H1 (cell line): Measurements from ENCODE around the gene WASHC4. TPM values are rescaled to one million over a fixed set of nuclear protein-coding genes. Genes with fewer than 3 reads are reported as not detected.

Experiments
- CTCF ChIA-PET: fragments of 300-600 bp; sonication (Branson Sonifier 250); formaldehyde crosslinking; loops from one replicate; lab custom pipeline; 2021; ENCODE audit not compliant: partially characterized antibody; lab: Charles Lee
- POLR2A ChIA-PET: fragments of 300-600 bp; sonication (Branson Sonifier 250); formaldehyde crosslinking; loops from one replicate; lab custom pipeline; 2021; ENCODE audit warnings: inconsistent platforms; ENCODE audit not compliant: partially characterized antibody; lab: Charles Lee
- DNase-seq, 2 experiments: peaks; one replicate each; pipeline versions ENCODE4 v3.0.0 to v3.0.0-alpha.2; 2010 to 2022; ENCODE audit warnings: low spot score in 2 of 2, low read depth in 1 of 2, mixed read lengths in 1 of 2
- FAIRE-seq: peaks from 2 replicates; lab custom pipeline; 2011; peaks lifted over from hg19 to GRCh38; lab: Jason Lieb, UNC
- H2AFZ ChIP-seq: 2 replicates; pipeline ENCODE4 v1.8.1; 2012; ENCODE audit warnings: low read length, inconsistent platforms
- H2AK5ac ChIP-seq: 2 replicates; pipeline ENCODE4 v1.6.1; 2013; ENCODE audit warnings: low read depth, low read length
- H2BK120ac ChIP-seq: replicated peaks from 2 replicates; pipeline ENCODE3; 2013; ENCODE audit warnings: low read depth, low read length, inconsistent platforms
- H2BK12ac ChIP-seq: 2 replicates; pipeline ENCODE4 v1.6.1; 2013; ENCODE audit warnings: low read depth, low read length
- H2BK15ac ChIP-seq: 2 replicates; pipeline ENCODE4 v1.6.1; 2013; ENCODE audit warnings: low read length
- H2BK20ac ChIP-seq: 2 replicates; pipeline ENCODE4 v1.6.1; 2013; ENCODE audit warnings: low read length
- H2BK5ac ChIP-seq: 2 replicates; pipeline ENCODE4 v1.6.1; 2013; ENCODE audit warnings: low read depth, low read length
- H3K14ac ChIP-seq: 2 replicates; pipeline ENCODE4 v1.6.1; 2013; ENCODE audit warnings: inconsistent platforms; ENCODE audit not compliant: insufficient read length
- H3K18ac ChIP-seq: 2 replicates; pipeline ENCODE4 v1.6.1; 2013; ENCODE audit warnings: low read length; ENCODE audit errors: extremely low read depth
- H3K23ac ChIP-seq: 2 replicates; pipeline ENCODE4 v1.6.1; 2013; ENCODE audit warnings: inconsistent platforms; ENCODE audit not compliant: insufficient read length
- H3K23me2 ChIP-seq: 2 replicates; pipeline ENCODE4 v1.6.1; 2013; ENCODE audit warnings: low read depth, low read length
- H3K27ac ChIP-seq: 2 replicates; pipeline ENCODE4 v1.6.1; 2011; ENCODE audit warnings: low read depth, low read length, inconsistent platforms
- H3K27me3 ChIP-seq, 4 experiments: replicated peaks in 1 of 4; 1 replicate in 1 of 4; 2 replicates in 3 of 4; pipeline versions ENCODE4 v1.6.1 to v1.8.1; 2011 to 2013; ENCODE audit warnings: low read length in 3 of 4, mild to moderate bottlenecking in 3 of 4, inconsistent platforms in 2 of 4, mixed read lengths in 2 of 4, moderate library complexity in 1 of 4; ENCODE audit not compliant: control insufficient read depth in 3 of 4, insufficient read depth in 3 of 4; ENCODE audit errors: extremely low read depth in 1 of 4
- H3K36me3 ChIP-seq, 4 experiments: 2 replicates each; pipeline versions ENCODE4 v1.6.1 to v1.8.1; 2011 to 2013; ENCODE audit warnings: mild to moderate bottlenecking in 4 of 4, low read length in 3 of 4, moderate library complexity in 2 of 4, control low read depth in 1 of 4, inconsistent platforms in 1 of 4; ENCODE audit not compliant: insufficient read depth in 4 of 4, control insufficient read depth in 2 of 4
- H3K4ac ChIP-seq: replicated peaks from 2 replicates; pipeline ENCODE3; 2013; ENCODE audit warnings: low read length, low read depth, mixed read lengths, inconsistent platforms; ENCODE audit not compliant: insufficient read length
- H3K4me1 ChIP-seq, 4 experiments: replicated peaks in 1 of 4; 1 replicate in 1 of 4; 2 replicates in 3 of 4; pipeline versions ENCODE4 v1.6.1 to v1.8.1; 2011 to 2013; ENCODE audit warnings: low read length in 3 of 4, inconsistent platforms in 2 of 4, mixed read lengths in 1 of 4; ENCODE audit not compliant: insufficient read depth in 4 of 4, control insufficient read depth in 3 of 4
- H3K4me2 ChIP-seq, 2 experiments: 2 replicates each; pipeline versions ENCODE4 v1.6.1 to v1.8.1; 2011 to 2013; ENCODE audit warnings: low read depth in 2 of 2, low read length in 2 of 2, control low read depth in 1 of 2, inconsistent platforms in 1 of 2, mild to moderate bottlenecking in 1 of 2; ENCODE audit not compliant: insufficient read depth in 1 of 2
- H3K4me3 ChIP-seq, 4 experiments: fragments of 200-600, 300-600 bp in 1 of 4; sonication (generic), shearing (Covaris generic), sonication (Bioruptor Twin) in 1 of 4; 2 replicates each; pipeline versions ENCODE4 v1.5.1 to v1.8.1; 2011 to 2016; ENCODE audit warnings: low read length in 4 of 4, low read depth in 3 of 4, control low read depth in 2 of 4, inconsistent platforms in 2 of 4, mild to moderate bottlenecking in 2 of 4, mixed read lengths in 1 of 4, moderate library complexity in 1 of 4; ENCODE audit not compliant: insufficient read depth in 2 of 4; ENCODE audit errors: extremely low read depth in 1 of 4
- H3K56ac ChIP-seq: replicated peaks from 2 replicates; pipeline ENCODE3; 2013; ENCODE audit warnings: low read depth, mild to moderate bottlenecking, mixed read lengths, low read length, inconsistent platforms; ENCODE audit not compliant: insufficient read length
- H3K79me1 ChIP-seq: 2 replicates; pipeline ENCODE4 v1.6.1; 2013; ENCODE audit warnings: low read depth, low read length, control low read depth
- H3K79me2 ChIP-seq, 2 experiments: 2 replicates each; pipeline versions ENCODE4 v1.6.1 to v1.8.1; 2012 to 2013; ENCODE audit warnings: low read length in 2 of 2, mild to moderate bottlenecking in 2 of 2, inconsistent platforms in 1 of 2; ENCODE audit not compliant: insufficient read depth in 2 of 2, control insufficient read depth in 1 of 2
- H3K9ac ChIP-seq, 4 experiments: replicated peaks in 1 of 4; 1 replicate in 1 of 4; 2 replicates in 3 of 4; pipeline versions ENCODE4 v1.6.1 to v1.8.1; 2011 to 2013; ENCODE audit warnings: low read depth in 3 of 4, low read length in 3 of 4, control low read depth in 2 of 4, mild to moderate bottlenecking in 2 of 4, moderate library complexity in 2 of 4, inconsistent platforms in 1 of 4; ENCODE audit errors: extremely low read depth in 1 of 4
- H3K9me3 ChIP-seq, 2 experiments: 2 replicates each; pipeline versions ENCODE4 v1.6.1 to v1.8.1; 2012 to 2013; ENCODE audit warnings: mild to moderate bottlenecking in 2 of 2, moderate library complexity in 2 of 2, control low read depth in 1 of 2, inconsistent platforms in 1 of 2, low read depth in 1 of 2, low read length in 1 of 2, mixed read lengths in 1 of 2; ENCODE audit not compliant: insufficient read depth in 2 of 2
- H4K20me1 ChIP-seq, 2 experiments: replicated peaks in 1 of 2; 2 replicates each; pipeline versions ENCODE3 to v1.8.1; 2011 to 2013; ENCODE audit warnings: inconsistent platforms in 2 of 2, low read length in 2 of 2, mild to moderate bottlenecking in 1 of 2; ENCODE audit not compliant: insufficient read depth in 2 of 2, control insufficient read depth in 1 of 2
- H4K5ac ChIP-seq: 2 replicates; pipeline ENCODE4 v1.6.1; 2013; ENCODE audit warnings: low read length, low read depth, mixed read lengths, inconsistent platforms; ENCODE audit not compliant: insufficient read length
- H4K8ac ChIP-seq: 2 replicates; pipeline ENCODE4 v1.8.0; 2013; ENCODE audit warnings: mild to moderate bottlenecking, moderate library complexity, low read length, inconsistent platforms; ENCODE audit not compliant: insufficient read depth; ENCODE audit errors: extremely low read depth
- H4K91ac ChIP-seq: replicated peaks from 2 replicates; pipeline ENCODE3; 2013; ENCODE audit warnings: low read length, mixed read lengths, inconsistent platforms; ENCODE audit not compliant: insufficient read length
- BACH1 ChIP-seq: IDR thresholded peaks from 2 replicates; pipeline ENCODE4 v1.6.1; 2012; ENCODE audit warnings: low read length, improper control_type of control experiment
- CHD1 ChIP-seq: IDR thresholded peaks from 2 replicates; pipeline ENCODE4 v1.6.1; 2012; ENCODE audit warnings: low read depth, low read length, improper control_type of control experiment
- CHD2 ChIP-seq: IDR thresholded peaks from 2 replicates; pipeline ENCODE4 v1.6.1; 2012; ENCODE audit warnings: low read length, improper control_type of control experiment
- EGR1 ChIP-seq: IDR thresholded peaks from 2 replicates; pipeline ENCODE4 v1.6.1; 2011; ENCODE audit warnings: low read depth, low read length, borderline replicate concordance
- KDM4A ChIP-seq: IDR thresholded peaks from one replicate; pipeline ENCODE4 v1.7.1; 2012; ENCODE audit warnings: low read depth, mild to moderate bottlenecking, moderate library complexity, low read length, inconsistent platforms; ENCODE audit not compliant: severe bottlenecking
- MAX ChIP-seq: IDR thresholded peaks from 2 replicates; pipeline ENCODE4 v1.6.1; 2012; ENCODE audit warnings: inconsistent platforms
- PHF8 ChIP-seq: fragments of 200-600 bp; sonication (generic); conservative IDR thresholded peaks from 2 replicates; pipeline ENCODE4 v1.7.1; 2012; ENCODE audit warnings: low read depth, mild to moderate bottlenecking, inconsistent platforms, low read length, moderate library complexity
- POLR2A ChIP-seq, 2 experiments: IDR thresholded peaks; 1 replicate in 1 of 2; 2 replicates in 1 of 2; pipeline ENCODE4 v1.6.1; 2011; ENCODE audit warnings: low read depth in 2 of 2, low read length in 2 of 2, mild to moderate bottlenecking in 2 of 2; ENCODE audit errors: control extremely low read depth in 1 of 2
- RBBP5 ChIP-seq: IDR thresholded peaks from 2 replicates; pipeline ENCODE4 v1.7.1; 2012; ENCODE audit warnings: low read depth, mild to moderate bottlenecking, inconsistent platforms, low read length, moderate library complexity, borderline replicate concordance
- SAP30 ChIP-seq: fragments of 300-600 bp; sonication (generic); IDR thresholded peaks from 2 replicates; pipeline ENCODE4 v1.7.1; 2012; ENCODE audit warnings: low read length, moderate library complexity, mild to moderate bottlenecking, inconsistent platforms; ENCODE audit not compliant: insufficient read depth, insufficient replicate concordance
- SRF ChIP-seq: IDR thresholded peaks from 2 replicates; pipeline ENCODE4 v1.6.1; 2011; ENCODE audit warnings: mild to moderate bottlenecking, low read depth, low read length, moderate library complexity
- SUZ12 ChIP-seq: fragments of 200-600 bp; sonication (generic); IDR thresholded peaks from 2 replicates; pipeline ENCODE4 v1.6.1; 2012; ENCODE audit warnings: mild to moderate bottlenecking, inconsistent platforms, low read length, moderate library complexity, mixed read lengths
- TAF1 ChIP-seq: IDR thresholded peaks from 2 replicates; pipeline ENCODE4 v1.6.1; 2011; ENCODE audit warnings: mild to moderate bottlenecking, low read depth, low read length
- YY1 ChIP-seq: IDR thresholded peaks from 2 replicates; pipeline ENCODE4 v1.6.1; 2011; ENCODE audit warnings: low read depth, mild to moderate bottlenecking, low read length
- WGBS, 2 experiments: shearing (Covaris generic) in 1 of 2; methylation state at CpG; one replicate each; pipeline versions ENCODE4 v1.1.6 to v1.1.7; 2013 to 2015; ENCODE audit warnings: low lambda C conversion rate in 2 of 2, mixed read lengths in 2 of 2, inconsistent platforms in 1 of 2, low coverage in 1 of 2, missing lambda C conversion rate in 1 of 2; ENCODE audit not compliant: insufficient replicate concordance in 2 of 2, insufficient coverage in 1 of 2, insufficient read length in 1 of 2; ENCODE audit errors: extremely low coverage in 1 of 2, missing lambda C conversion rate in 1 of 2; 5-methylcytosine and 5-hydroxymethylcytosine counted together
- polyA plus RNA-seq, 7 experiments: library from polyadenylated mRNA; depleted of rRNA in 3 of 7; stranded (reverse) in 5 of 7; unstranded in 2 of 7; fragments of >200 nt in 5 of 7; fragments of 200-250 nt in 2 of 7; gene quantifications; 1 replicate in 5 of 7; 2 replicates in 1 of 7; 4 replicates in 1 of 7; pipeline versions ENCODE4 v1.2.1 to v1.2.3, GENCODE V29; 2011 to 2013; ENCODE audit warnings: missing spikeins in 2 of 7, mixed read lengths in 2 of 7
- total RNA-seq: library from RNA; stranded (reverse); fragmentation: NEBNext Ultra II Directional; extraction: Animal tissue kit (Norgen Biotek cat#: 25700); gene quantifications from 2 replicates; pipeline ENCODE4 v1.2.1, GENCODE V29; 2021

WASHC4 gene
- total and polyA plus RNA-seq, 2 of the 8 experiments (the other 6 are each of a cell fraction or from before 2014, with no cell fraction given), result 13.0 to 38.5 TPM

GRCh38 chr12:105090361-105090760 lies 17.2 kb upstream of the WASHC4 start:
- H4K5ac ChIP-seq, result no peak overlapping the region
- no peak overlapping the region for H3K56ac ChIP-seq
- no peak overlapping the region for H2BK120ac ChIP-seq
- no peak overlapping the region for H4K8ac ChIP-seq
- H3K79me2 ChIP-seq, result no peaks in the 10 kb centered on the region
- H3K4me3 ChIP-seq, result peak overlapping the region in 1 of 4 experiments; percentile 32; a peak in 1 of 8 replicates
- H3K4me1 ChIP-seq, result peaks cover 14 to 29% (median 20%) of the 10 kb centered on the region in 4 experiments; a peak in 6 of 7 replicates
- H4K91ac ChIP-seq, result no peak overlapping the region
- H3K23me2 ChIP-seq, result 0 out of 2 replicates have a peak, but pooled peaks cover 3% of the 10 kb centered on the region
- ChIA-PET CTCF (no interaction called here), POLR2A (interaction anchor here (0.6 to 1.1 kb wide), 2 partner anchors 18 to 86 kb away, joined by 3 read pairs; partner anchors contain the start of gene WASHC4)
- H3K9me3 ChIP-seq, result peaks cover 5 to 6% of the 10 kb centered on the region in 2 experiments; a peak in 2 of 4 replicates
- H2BK15ac ChIP-seq, result no peak overlapping the region
- no peaks in the 10 kb centered on the region for H3K27me3 ChIP-seq
- H3K9ac ChIP-seq, result no peak overlapping the region
- peak overlapping the region; percentile 54; the same call in 1 of the 2 replicates for H2BK5ac ChIP-seq
- H3K27ac ChIP-seq, result no peak overlapping the region
- no peaks in the 10 kb centered on the region for H4K20me1 ChIP-seq
- 0 out of 4 replicates have a peak overlapping the region, but pooled peaks of 1 of the 2 experiments have one; percentile 25 for H3K4me2 ChIP-seq
- no peak overlapping the region for H2AK5ac ChIP-seq
- 0 out of 2 replicates have a peak overlapping the region, but pooled peaks have one; percentile 62 for H2BK12ac ChIP-seq
- H3K14ac ChIP-seq, result no peak overlapping the region
- H3K23ac ChIP-seq, result no peak overlapping the region
- FAIRE-seq, result no peak
- no peaks in the 10 kb centered on the region for H3K36me3 ChIP-seq
- WGBS, 2 experiments, result 45% methylated on average over 6 of the region's 6 CpGs; no CpG with 5 or more reads in 1 of the 2 experiments
- H2AFZ ChIP-seq, result no peak overlapping the region
- no peak overlapping the region for H3K4ac ChIP-seq
- no peak overlapping the region for H2BK20ac ChIP-seq
- no peaks in the 10 kb centered on the region for H3K79me1 ChIP-seq
- H3K18ac ChIP-seq, result no peak overlapping the region
- no peak for DNase-seq
- TF ChIP-seq MAX (peak; percentile 89), PHF8 (no peak), KDM4A (no peak), RBBP5 (no peak), SAP30 (no peak), CHD1 (no peak), BACH1 (no peak), SUZ12 (no peak), EGR1 (no peak), YY1 (peak; percentile 89), POLR2A (IDR thresholded peaks at IDR 0.05; ENCODE audit: control extremely low read depth in 1 of 2, low read depth in 2 of 2, low read length in 2 of 2) (0 out of 3 replicates have a peak, but pooled peaks of 1 of the 2 experiments have one; percentile 19), SRF (0 out of 2 replicates have a peak, but pooled peaks have one; percentile 14), CHD2 (no peak), TAF1 (0 out of 2 replicates have a peak, but pooled peaks have one; percentile 33)
